Measurements from ENCODE around the gene PLS1.
"Not testable (repeated sequence)": the region's sequence is repeated elsewhere in the genome, so short reads cannot be mapped to it uniquely, and the experiment has no call there.

Gene PLS1, protein sequence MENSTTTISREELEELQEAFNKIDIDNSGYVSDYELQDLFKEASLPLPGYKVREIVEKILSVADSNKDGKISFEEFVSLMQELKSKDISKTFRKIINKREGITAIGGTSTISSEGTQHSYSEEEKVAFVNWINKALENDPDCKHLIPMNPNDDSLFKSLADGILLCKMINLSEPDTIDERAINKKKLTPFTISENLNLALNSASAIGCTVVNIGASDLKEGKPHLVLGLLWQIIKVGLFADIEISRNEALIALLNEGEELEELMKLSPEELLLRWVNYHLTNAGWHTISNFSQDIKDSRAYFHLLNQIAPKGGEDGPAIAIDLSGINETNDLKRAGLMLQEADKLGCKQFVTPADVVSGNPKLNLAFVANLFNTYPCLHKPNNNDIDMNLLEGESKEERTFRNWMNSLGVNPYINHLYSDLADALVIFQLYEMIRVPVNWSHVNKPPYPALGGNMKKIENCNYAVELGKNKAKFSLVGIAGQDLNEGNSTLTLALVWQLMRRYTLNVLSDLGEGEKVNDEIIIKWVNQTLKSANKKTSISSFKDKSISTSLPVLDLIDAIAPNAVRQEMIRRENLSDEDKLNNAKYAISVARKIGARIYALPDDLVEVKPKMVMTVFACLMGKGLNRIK

DNA sequence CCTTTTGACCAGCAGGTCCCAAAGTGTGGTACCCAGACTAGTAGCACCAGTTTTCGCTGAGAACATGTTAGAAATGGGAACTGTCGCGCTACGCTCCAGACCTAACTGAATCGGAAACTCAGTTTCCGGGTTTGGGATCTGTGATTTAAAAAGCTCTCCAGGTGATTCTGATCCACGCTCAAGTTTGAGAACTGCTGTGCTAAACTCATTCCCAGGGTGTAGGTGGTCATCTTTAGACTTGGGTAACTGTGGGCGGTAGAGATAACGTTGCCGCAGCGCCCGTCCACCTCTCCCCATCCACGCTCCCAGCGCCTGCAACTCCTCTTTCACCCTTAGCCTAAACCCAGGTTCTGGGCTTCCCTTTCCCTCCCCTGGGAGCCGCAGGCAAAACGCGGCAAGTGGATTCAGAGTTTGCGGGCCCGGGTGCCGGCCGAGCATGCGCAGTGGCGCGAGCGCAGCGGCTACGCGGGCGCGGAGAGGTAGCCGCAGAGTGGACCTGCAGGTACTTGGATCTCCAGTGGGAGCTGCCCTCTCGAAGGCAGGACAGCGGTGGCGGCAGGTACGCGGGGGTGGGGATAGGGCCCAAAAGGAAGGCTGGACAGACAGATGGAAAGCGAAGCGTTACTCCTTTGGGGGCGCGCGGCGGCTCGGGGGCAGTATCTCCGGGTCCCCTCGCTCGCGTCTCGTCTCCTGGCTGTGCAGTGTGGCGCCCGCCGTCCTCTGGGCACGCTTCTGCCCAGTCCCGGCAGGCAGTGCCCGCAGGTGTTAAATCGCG is at the start of gene PLS1:
TSS of gene PLS1 (plus strand) at position 443 of the 775 bp plus-strand sequence. CDS start 67,845 bp downstream, outside the sequence.
- TF ChIP-seq, protein P1, sequence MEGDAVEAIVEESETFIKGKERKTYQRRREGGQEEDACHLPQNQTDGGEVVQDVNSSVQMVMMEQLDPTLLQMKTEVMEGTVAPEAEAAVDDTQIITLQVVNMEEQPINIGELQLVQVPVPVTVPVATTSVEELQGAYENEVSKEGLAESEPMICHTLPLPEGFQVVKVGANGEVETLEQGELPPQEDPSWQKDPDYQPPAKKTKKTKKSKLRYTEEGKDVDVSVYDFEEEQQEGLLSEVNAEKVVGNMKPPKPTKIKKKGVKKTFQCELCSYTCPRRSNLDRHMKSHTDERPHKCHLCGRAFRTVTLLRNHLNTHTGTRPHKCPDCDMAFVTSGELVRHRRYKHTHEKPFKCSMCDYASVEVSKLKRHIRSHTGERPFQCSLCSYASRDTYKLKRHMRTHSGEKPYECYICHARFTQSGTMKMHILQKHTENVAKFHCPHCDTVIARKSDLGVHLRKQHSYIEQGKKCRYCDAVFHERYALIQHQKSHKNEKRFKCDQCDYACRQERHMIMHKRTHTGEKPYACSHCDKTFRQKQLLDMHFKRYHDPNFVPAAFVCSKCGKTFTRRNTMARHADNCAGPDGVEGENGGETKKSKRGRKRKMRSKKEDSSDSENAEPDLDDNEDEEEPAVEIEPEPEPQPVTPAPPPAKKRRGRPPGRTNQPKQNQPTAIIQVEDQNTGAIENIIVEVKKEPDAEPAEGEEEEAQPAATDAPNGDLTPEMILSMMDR (IDR thresholded peaks at IDR 0.05; ENCODE audit: low read depth, low read length): no peak
- peak; percentile 86 for DNase-seq (ENCODE audit: low read depth, low spot score)
- in situ Hi-C loops (cut with HindIII; ENCODE audit: low sequenced_read_pairs): loop anchor here (25.0 kb wide), 1 partner anchor 241 kb away; no protein-coding TSS in a partner anchor
- peak within 1 kb of the TSS; percentile 58 for H3K4me3 ChIP-seq (ENCODE audit: low read depth, low read length)

DNA sequence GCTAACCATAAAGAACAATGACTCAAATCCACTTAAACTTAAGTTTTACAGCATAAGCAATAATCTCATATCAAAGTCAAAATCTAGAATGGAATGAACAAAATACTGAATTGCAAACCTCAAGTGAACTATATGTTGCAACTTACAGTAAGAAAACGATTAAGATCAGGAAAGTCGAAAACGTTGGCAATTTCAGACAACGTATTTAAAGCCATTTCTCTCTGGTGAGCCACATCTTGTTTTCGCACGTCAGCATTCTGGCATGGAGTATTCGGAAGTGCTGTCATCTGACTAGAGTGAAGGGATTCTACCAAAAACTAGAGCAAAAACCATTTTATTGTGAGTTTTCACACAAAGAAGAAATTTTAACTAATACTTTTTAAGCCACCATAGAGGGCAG is 46.2 kb upstream of the PLS1 start:
- no peak overlapping the region for H3K4me3 ChIP-seq (ENCODE audit: low read depth, low read length)
- TF ChIP-seq, protein P1 (IDR thresholded peaks at IDR 0.05; ENCODE audit: low read depth, low read length): no peak
- no peak for DNase-seq (ENCODE audit: low read depth, low spot score)
- in situ Hi-C loops (cut with HindIII; ENCODE audit: low sequenced_read_pairs): no loop called here

DNA sequence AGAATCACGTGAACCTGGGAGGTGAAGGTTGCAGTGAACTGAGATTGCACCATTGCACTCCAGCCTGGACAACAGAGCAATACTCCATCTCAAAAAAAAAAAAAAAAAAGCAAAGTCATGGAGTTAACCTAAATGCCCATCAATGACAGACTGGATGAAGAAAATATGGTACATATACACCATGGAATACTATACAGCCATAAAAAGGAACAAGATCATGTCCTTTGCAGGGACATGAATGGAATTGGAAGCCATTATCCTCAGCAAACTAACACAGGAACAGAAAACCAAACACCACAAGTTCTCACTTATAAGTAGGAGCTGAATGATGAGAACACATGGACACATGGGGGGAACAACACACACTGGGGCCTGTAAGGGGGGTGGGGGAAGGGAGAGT is 43.6 kb upstream of the PLS1 start:
- H3K4me3 ChIP-seq (ENCODE audit: low read depth, low read length); in situ Hi-C loops (cut with HindIII; ENCODE audit: low sequenced_read_pairs); DNase-seq (ENCODE audit: low read depth, low spot score): not testable (repeated sequence)

DNA sequence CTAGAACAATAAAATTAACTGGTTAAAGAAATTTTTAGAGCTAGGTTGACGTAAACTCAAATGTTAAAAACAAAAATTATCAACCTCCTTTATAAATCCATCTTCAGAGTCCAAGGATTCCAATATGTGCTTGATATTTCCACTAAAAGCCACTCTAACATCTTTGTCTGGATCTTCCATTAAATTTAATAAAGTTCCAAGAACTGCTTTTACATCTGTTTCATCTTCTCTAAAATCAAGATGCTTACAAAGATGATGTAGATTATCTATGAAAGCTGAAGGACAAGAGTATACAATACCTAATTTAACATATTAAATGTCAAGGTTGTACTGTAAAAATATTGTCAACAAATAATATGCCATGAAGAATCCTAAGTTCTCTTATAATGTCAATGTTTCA is 42.5 kb upstream of the PLS1 start:
- TF ChIP-seq, protein P1 (IDR thresholded peaks at IDR 0.05; ENCODE audit: low read depth, low read length): no peak
- in situ Hi-C loops (cut with HindIII; ENCODE audit: low sequenced_read_pairs): no loop called here
- no peak overlapping the region for H3K4me3 ChIP-seq (ENCODE audit: low read depth, low read length)
- no peak for DNase-seq (ENCODE audit: low read depth, low spot score)

DNA sequence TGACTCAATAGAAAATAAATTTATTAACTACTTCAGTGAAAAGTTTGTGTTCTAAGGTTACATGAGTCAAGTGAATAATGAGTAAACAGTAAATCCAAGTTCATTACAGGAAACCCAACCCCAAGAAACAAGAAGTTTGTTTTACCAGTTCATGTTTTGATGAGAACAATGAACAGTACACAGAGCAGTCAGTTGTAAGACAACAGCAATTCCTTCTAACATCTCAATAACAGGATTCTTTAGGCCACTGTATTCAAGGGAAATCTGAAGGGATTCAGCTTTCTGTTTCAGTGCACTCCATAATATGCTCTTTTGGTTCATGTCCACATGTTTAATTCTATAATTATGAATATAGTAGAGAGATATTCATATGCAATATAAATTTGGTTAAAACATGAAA is 36.1 kb upstream of the PLS1 start:
- in situ Hi-C loops (cut with HindIII; ENCODE audit: low sequenced_read_pairs): no loop called here
- TF ChIP-seq, protein P1 (IDR thresholded peaks at IDR 0.05; ENCODE audit: low read depth, low read length): no peak
- DNase-seq (ENCODE audit: low read depth, low spot score): no peak
- no peak overlapping the region for H3K4me3 ChIP-seq (ENCODE audit: low read depth, low read length)

DNA sequence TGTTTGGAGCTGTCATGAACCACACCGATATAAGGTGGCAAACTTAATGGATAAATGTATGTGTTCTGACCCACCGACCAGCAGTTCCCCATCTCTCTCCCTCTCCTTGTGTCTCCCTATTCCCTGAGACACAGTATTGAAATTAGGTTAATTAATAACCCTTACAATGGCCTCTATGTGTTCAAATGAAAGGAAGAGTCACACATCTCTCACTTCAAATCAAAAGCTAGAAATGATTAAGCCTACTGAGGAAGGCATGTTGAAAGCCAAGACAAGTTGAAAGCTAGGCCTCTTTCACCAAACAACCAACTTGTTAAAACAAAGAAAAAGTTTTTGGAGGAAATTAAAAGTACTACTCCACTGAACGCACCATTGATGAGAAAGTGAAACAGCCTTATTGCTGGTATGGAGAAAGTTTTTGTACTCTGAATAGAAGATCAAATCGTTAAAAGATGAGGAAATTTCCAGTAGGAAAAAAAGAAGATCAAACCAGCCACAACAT is 32.6 kb upstream of the PLS1 start:
- in situ Hi-C loops (cut with HindIII; ENCODE audit: low sequenced_read_pairs): no loop called here
- TF ChIP-seq, protein P1 (IDR thresholded peaks at IDR 0.05; ENCODE audit: low read depth, low read length): no peak
- no peak overlapping the region for H3K4me3 ChIP-seq (ENCODE audit: low read depth, low read length)
- no peak for DNase-seq (ENCODE audit: low read depth, low spot score)

All from astrocyte of the spinal cord (primary cell).